ENCODE measurements around the gene OR4L1.
"Not testable (repeated sequence)": the region's sequence is repeated elsewhere in the genome, so short reads cannot be mapped to it uniquely, and the experiment has no call there.

Gene OR4L1

DNA sequence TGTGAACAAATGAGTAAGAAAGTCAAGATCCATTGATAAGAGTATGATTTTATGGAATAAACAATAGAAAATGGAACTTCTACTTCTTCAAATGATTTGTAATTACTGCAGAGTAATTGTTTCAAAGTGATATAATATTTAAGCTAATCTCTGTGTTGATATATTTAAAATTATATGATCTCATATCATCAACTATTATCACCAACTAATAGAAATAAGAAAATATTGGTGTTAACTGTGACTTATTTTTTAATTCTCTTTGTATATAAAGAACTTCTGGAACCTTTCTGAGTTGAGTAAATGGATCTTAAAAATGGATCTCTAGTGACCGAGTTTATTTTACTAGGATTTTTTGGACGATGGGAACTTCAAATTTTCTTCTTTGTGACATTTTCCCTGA, at the start of gene OR4L1:
TSS of gene OR4L1 (plus strand) at position 301 of the 400 bp plus-strand sequence. CDS start at position 301, 0 bp downstream.
- DNase-seq: no peak

GRCh38 chr14:20019257-20019865, 40.5 kb upstream of the OR4L1 start, which contains the start of gene OR4K14:
TSS of gene OR4K14 (minus strand) at chr14:20019307. CDS start at chr14:20015193, 4,114 bp downstream.
- no peak for DNase-seq

DNA sequence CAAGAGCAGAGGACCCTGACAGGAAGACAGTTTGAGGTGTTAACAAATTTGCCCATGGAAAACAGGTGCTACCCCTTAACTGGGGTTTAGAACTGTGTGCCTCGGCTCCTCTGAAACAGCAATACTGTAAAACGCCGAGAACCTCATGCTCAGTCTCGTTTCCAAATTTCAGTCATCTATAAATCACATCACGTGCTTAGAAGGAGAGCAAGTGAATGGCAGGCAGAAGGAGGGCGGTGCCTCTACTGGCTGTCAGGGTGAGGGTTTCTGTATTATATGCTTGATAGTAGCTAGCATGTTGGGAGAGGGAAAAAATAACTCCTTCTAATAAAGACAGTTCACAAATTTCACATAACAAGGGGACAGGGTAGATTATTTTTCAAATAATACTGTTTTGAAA, 28.8 kb upstream of the OR4L1 start:
- DNase-seq: no peak

DNA sequence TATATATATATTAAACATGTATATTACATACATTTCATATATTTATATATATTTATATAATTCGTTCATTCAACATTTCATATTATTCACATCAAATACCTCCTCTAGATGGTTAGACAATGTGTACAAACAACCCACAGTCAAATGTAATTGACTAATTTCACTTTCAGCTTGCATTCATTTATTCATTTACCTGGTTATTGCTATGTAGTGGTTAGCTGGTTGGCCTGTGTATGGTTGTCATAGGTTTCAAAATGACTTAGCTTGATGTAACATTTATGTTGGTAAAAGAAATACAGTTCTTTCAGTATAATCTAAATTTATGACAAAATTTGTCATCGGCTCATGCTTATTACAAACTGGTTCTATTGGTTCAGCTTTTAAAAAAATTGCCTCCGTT, 24.4 kb upstream of the OR4L1 start:
- no peak for DNase-seq

DNA sequence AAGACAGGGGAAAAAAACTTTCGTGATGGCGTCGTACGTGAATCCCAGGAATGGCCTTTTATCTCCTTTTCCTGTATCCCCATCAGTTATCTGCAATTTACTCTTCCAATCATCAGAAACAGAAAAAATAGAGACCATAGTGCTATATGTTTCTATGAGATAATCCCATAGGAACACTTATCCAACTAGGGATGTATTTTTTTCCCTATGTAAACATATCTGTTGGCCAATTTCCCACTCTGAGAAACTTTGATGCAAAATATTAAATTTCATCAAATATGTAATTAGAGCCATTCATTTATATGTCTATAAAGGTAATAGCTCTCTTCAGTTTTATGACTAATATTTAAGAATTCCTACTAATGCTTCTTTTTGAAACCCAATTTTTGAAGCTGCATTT, 23.9 kb upstream of the OR4L1 start, which contains the start of gene OR4K13:
TSS of gene OR4K13 (minus strand) at position 101 of the 400 bp plus-strand sequence. CDS start 1,280 bp downstream, outside the sequence.
- no peak for DNase-seq

GRCh38 chr14:20044243-20044642, 15.6 kb upstream of the OR4L1 start:
- no peak for DNase-seq

DNA sequence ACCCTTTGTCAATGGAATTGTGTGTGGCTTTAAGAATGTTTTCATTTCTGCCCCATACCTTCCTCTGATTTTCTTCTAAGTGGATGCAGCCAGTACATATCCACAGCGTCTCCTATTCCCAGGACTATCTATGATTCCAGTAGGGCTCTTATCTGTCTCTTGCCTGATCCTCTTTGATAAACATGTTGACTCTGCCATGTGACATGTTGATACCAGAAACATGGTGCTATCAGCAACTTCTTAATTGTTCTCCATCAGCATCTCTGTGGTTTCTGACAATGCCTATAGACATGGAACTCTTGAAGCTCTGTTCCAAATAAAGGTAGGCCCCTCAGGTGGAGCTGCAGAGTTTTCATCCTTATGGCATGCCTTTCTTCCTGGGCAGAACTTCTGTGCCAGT, 11.6 kb upstream of the OR4L1 start:
- no peak for DNase-seq

DNA sequence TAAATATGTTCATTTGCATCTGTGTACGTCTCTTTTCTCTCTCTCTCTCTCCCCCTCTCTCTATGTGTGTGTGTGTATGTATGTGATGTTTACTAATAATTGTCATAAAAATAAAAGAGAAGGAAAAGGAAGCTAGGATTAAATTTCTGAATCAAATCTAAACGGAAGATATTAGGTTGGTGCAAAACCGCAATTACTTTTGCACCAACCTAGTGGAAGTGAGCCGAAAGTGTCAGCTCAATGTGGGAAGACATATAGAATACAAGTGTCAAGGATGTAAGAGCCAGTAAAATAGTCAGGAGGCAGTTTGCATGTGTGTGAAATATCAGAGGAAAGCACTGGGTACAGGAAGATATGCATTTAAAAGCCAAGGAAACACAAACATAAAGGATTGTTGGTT, 32.2 kb downstream of the OR4L1 start:
- no peak for DNase-seq

GRCh38 chr14:20093442-20093841, 33.6 kb downstream of the OR4L1 start:
- no peak for DNase-seq

- DNase-seq: not testable (repeated sequence)
Observed at GRCh38 chr14:20098926-20099770, 39.3 kb downstream of the OR4L1 start.

- DNase-seq: no peak
Observed at GRCh38 chr14:20110438-20110837, 50.6 kb downstream of the OR4L1 start, which contains the start of gene OR4K17. TSS of gene OR4K17 (plus strand) at chr14:20110739. CDS start at chr14:20117500, 6,761 bp downstream.
